LHCN-M2 (cell line): ENCODE results near the gene GRK7. TPM values are rescaled to one million over a fixed set of nuclear protein-coding genes. Genes with fewer than 3 reads are reported as not detected.
A peak's percentile ranks its signal among the peaks of the same experiment; 100 is the strongest.
"Not testable (repeated sequence)": the region's sequence is repeated elsewhere in the genome, so short reads cannot be mapped to it uniquely, and the experiment has no call there.

Experiments
- DNase-seq: peaks from one replicate; pipeline ENCODE4 v3.0.0-alpha.2; 2012; ENCODE audit warnings: low read depth
- total RNA-seq: library from RNA; depleted of rRNA; stranded (reverse); fragments of >200 nt; gene quantifications from 2 replicates; pipeline ENCODE4 v1.2.3, GENCODE V29; 2014

Gene GRK7
- total RNA-seq, 1 experiment from 2014 or later = not detected

DNA sequence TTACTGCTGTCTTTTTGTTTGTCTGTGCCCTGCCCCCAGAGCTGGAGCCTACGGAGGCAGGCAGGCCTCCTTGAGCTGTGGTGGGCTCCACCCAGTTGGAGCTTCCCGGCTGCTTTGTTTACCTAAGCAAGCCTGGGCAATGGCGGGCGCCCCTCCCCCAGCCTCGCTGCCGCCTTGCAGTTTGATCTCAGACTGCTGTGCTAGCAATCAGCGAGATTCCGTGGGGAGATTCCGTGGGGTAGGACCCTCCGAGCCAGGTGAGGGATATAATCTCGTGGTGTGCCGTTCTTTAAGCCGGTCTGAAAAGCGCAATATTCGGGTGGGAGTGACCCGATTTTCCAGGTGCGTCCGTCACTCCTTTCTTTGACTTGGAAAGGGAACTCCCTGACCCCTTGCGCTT, 656 bp upstream of the GRK7 start:
- not testable (repeated sequence) for DNase-seq

DNA sequence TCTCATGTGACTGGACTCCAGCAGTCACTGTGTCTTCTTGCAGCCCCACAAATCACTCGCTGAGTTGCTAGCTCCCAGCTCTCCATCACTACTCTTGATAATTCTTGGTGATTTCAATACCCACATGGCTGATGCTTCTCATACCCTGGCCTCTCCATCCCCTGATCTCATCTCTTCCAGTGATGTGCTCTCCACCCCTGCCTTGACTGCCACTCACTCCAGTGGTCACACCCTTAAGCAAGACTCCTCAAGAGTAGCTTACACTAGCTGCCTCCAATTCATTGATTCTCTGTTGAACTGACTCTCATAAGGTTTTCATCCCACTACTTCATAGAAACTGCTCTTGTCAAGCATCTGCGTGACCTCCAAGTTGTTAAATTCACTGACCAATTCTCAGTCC, 837 bp downstream of the GRK7 start:
- DNase-seq = no peak

DNA sequence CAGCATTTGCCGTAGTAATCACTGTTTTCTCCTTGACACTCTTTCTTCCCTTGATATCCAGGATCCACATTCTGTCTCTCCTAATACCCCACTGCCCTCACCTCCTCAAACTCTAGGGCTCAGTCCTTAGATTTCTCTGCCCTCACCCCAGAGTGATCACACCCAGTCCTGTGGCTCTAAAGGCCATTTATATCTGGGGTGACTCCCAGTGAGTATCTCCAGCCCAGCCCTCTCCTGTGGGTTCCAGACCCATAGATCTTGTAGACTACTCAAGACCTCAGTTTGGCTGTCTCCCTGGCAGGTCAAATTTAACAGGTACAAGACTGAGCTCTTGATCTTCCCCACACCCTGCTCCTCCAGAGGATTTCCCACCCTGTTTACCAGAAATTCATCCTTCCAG, 1.3 kb downstream of the GRK7 start:
- no peak for DNase-seq

DNA sequence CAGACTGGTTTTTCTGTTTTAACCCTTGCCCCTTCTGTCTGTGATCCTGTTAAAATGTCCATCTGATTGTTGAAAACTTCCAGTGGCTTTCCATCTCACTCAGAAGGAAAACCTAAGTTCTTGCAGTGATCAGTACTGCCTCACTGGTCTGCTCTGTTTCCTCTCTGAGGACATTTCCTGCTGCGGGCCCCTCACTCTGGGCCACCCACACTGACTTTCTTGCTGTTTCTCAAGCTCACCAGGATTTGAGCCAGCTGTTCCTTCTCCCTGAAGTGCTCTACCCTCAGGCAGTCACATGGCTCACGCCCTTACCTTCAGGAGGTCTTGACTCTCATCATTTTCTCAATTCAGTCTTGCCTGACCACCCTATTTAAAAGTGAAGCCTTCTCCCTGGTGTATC, 1.8 kb downstream of the GRK7 start:
- DNase-seq = no peak

DNA sequence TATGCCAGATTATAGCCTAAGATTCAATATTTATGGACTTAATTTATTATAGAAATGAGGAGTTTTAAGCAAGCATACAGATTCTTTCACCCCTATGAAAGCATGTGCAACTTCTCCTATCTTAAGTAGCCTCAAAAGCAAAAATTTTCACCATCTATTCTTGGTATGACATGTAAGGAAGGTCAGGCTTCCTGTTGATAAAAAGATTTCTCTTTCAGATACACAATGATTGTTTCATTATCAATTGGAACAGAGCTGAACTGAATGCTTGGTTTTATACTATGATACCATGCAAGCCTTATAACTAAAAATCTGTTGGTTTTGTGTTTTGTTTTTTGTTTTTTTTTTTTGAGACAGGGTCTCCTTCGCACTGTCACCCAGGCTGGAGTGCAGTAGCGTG, 3.9 kb downstream of the GRK7 start:
- DNase-seq = no peak

DNA sequence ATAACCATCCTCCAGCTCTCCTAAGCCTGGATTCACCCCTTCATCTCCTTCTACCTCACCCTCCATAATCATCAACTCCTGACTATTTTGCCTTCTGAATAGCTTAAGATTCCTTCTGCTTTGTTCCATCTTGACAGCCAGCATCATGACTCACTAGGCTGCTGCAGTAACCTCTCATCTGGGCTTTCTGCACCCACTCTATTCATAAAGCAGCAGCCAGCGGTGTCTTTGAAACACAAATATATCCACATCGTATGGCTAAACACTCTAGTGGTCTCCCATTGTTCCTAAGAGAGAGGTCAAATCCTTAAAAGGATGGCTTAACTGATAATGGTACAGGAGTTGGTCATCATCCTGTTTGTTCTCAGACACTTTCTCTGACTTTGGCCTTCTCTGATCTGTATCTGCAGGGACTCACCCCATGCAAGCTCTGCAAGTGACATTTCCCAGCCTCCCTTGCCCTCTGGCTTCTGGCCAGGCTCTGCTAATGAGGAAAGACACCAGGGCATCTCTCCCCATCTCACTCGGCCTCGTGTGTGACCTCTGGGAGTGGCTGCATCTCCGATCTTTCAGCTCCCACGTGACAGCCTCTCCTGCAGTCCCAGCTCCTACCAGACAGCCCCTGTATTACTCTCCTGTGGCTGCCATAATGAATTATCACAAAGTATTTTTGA, 6.2 kb downstream of the GRK7 start:
- DNase-seq = no peak

DNA sequence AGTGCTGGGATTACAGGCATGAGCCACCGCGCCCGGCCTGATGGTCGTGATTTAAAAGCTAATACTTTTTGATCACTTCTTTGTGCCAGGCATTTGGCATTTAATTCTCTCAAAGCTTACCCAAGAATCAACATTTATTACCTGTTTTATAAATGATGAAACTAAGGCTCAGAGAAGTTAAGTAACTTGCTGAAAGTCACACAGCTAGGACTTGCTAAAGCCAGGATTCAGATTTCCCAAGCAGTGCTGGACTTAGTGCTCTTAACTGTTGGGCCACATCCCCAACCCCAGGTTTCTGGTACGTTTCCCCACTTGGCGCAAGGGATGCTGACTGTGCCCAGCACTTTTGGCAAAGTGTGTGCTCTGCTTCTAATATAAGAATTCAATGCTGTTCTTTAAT, 10.5 kb downstream of the GRK7 start:
- DNase-seq = no peak

DNA sequence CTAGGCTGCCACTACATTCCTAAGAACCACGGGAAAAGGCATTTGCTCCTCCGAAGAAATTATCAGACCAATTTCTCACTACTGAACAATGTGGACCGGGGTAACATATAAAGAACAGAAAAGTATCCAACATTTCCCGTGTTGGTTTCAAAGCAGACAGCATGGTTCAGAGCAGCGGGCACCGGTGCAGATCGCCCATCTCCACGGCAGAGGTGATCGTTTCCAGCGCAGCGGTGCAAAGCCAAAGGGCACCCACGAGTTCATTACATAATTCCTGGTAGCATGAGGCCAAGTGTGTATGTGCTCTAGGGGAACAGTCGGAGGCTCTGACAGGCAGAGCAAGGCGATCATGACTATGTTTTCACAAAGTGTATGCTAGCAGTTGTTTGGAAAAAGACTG, 13.2 kb downstream of the GRK7 start:
- DNase-seq = no peak

DNA sequence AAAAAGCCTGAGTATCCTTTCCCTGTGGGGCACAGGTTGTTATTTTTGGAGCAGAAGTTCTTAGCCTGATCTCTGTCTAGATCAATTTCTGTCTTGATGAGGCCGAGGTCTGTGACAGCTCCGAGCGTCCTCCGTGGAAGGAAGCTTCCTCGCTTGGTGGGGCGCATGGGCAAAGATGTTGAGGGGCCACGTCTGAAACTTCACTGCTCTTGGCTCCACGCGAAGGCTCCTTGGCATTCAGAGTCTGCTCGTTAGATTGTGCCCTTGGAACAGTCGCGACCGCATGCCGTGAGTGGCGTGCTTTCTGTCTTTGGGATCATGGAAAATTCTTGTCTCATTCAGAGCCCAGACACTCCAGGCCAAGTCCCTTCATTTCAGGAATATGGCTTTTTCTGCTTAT, 13.7 kb downstream of the GRK7 start:
- DNase-seq = no peak

DNA sequence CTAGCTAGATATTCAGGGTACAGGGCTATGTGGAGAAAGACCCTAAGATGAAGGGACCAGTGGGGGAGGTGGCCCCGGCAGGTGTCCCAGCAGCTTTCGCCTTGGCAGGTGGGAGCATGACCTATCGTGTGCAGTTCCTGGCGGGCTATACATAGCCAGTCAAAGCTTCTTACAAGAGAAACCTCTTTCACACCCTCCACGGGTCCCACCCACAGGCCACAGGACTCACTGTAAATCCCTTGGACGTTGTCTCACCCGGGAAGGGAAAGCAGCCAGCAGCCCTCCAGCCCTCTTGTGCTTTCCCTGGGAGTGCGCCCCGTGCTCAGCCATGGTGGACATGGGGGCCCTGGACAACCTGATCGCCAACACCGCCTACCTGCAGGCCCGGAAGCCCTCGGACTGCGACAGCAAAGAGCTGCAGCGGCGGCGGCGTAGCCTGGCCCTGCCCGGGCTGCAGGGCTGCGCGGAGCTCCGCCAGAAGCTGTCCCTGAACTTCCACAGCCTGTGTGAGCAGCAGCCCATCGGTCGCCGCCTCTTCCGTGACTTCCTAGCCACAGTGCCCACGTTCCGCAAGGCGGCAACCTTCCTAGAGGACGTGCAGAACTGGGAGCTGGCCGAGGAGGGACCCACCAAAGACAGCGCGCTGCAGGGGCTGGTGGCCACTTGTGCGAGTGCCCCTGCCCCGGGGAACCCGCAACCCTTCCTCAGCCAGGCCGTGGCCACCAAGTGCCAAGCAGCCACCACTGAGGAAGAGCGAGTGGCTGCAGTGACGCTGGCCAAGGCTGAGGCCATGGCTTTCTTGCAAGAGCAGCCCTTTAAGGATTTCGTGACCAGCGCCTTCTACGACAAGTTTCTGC, 15.0 kb downstream of the GRK7 start:
- DNase-seq = no peak

DNA sequence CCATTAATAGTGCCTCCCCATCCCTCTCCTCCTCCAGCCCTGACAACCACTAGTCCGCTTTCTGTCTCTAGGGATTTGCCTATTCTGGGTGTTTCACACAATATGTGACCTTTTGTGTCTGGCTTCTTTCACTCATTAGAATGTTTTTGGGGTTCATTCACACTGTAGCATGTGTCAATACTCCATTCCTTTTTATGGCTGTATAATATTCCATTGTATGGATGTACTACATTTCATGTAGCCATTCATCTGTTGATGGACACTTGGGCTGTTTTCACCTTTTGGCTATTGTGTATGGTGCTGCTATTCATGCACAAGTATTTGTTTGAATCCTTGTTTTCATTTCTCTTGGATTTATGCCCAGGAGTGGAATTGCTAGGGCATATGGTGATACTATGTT, 16.5 kb downstream of the GRK7 start:
- no peak for DNase-seq

DNA sequence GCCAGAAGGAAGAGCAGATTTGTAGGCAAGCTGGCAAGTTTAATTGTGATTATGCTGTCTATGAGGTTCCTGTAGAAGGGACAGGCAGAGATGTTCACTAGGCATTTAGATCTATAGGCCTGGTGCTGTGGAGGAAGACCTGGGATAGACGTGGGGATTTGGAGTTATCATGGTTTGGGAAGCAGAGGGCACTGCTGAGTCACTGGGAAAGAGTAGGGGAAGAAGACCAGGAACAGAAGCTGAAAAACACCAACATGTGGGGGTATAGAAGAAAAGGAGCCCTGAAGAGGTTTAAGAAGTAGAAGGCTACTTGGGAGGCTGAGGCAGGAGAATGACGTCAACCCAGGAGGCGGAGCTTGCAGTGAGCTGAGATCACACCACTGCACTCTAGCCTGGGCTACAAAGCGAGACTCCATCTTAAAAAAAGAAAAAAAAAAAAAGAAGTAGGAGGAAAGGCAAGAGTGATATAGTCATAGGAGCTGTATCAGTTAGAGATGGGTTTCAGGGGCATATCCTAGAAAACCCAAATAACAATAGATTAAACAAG, 19.3 kb downstream of the GRK7 start:
- peak; percentile 29 for DNase-seq

DNA sequence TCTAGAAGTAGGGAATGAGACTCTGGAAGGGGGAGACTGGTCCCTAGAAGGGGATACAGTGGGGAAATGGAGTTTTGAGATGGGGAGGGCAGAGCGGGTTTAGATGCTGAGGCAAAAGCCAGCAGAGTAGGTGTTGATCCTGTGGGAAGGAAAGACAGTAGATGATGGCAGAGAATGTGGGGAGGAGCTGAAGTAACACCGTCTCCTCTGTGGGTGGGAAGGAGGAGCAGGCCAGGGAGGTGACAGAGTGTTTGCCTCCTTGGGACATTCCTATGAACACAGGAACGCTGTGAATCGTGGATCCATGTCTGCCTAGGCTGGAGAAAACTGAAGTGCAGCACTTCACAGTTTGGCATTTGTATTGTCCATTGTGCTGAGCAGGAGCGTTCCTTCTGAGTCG, 20.4 kb downstream of the GRK7 start:
- no peak for DNase-seq

DNA sequence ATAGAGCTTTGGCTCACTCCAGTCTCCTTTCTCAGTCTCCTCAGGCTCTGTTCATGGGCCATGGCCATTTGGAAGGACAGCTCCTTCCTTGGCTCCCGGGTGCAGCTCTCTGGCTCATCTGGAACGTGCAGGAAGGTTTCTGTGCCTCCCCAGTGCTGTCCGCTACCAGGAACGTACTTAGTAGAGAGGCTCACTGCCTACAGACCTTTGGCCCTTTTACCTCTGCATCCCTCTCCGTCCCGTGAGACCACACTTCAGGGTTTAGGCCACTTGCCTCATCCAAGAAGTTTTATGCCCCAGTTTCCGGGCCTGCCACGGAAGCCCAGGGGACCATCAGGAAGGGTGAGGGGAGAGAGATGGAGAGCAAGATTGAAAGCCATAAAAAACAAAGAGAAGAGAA, 20.9 kb downstream of the GRK7 start:
- DNase-seq = no peak

DNA sequence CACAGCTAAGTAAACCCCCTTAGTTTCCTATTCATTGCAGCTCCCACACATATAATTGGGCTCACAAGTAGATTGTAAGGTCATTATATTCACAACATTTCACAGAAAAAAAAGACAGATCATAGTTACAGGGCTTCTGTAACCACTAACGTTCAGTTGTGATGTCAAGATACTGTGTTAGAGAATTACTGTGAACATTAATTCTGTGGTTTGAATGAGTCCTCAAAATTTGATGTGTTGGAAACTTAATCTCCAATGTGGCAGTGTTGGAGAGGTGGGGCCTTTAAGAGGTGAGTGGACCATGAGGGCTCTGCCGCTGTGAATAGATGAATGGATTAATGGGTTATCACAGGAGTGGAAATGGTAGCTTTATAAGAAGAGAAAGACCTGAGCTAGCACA, 21.3 kb downstream of the GRK7 start:
- DNase-seq = no peak

DNA sequence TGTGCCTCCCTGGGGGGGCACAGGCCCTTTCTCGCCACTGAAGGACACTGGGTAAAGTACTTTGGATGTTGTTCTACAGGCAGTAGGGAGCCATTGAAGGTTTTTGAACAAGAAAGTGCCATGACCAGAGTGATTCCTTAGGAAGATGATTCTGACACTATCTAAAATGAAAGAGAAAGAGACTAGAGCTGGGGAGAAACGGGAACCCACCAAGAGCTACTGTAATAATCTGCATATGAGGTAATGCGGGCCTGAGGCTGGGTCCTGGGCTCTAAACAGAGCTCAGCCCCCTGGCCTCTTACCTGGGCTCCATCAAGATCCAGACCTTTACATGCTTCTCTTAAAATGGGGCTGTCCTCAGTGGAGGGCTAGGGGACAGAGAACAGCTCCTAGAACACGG, 24.9 kb downstream of the GRK7 start:
- DNase-seq = no peak

DNA sequence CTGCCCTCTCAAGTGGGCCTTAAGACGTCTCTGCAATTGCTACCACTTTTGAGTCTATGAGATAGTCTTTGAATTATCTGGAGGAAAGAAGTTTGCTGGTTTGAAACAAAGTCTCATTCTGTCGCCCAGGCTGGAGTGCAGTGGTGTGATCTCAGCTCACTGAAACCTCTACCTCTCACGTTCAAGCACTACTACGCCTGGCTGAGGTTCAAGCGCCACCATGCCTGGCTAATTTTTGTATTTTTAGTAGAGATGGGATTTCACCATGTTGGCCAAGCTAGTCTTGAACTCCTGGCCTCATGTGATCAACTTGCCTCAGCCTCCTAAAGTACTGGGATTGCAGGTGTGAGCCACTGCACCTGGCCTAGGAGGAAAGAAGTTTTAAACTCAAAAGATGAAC, 25.5 kb downstream of the GRK7 start:
- DNase-seq = not testable (repeated sequence)

DNA sequence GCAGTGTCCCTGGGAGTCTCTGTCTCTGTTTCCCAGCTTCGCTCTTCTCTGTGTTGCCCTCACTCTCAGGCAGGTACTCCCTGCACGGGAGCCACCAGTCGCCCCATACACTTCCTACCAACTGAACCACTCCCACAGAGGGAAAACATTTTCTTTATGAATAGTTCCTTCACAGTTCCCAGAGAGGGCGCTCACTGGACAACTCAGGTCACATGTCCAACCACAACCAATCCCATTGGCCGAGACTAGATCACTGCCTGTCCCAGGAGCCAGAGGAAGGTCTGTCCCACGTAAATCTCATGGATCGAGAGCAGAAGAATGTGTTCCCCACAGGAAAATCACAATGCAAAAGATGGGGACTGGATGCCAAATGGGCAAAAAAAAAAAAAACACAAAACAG, 26.1 kb downstream of the GRK7 start:
- DNase-seq = no peak

DNA sequence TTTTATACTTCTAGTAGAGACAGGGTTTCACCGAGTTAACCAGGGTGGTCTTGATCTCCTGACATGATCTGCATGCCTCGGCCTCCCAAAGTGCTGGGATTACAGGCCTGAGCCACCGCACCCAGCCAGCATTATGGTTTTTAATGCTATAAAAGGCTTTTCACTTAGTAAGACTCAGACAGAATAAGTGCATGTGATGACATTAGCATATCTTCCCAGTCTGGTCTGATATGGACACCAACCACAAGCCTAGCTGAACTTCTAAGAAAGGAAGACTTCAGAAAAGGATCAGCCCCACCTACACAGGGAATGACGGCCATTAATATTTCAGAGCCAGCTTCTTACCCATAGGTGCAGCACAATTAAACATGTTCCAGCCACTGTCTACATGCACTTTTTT, 27.0 kb downstream of the GRK7 start:
- no peak for DNase-seq

DNA sequence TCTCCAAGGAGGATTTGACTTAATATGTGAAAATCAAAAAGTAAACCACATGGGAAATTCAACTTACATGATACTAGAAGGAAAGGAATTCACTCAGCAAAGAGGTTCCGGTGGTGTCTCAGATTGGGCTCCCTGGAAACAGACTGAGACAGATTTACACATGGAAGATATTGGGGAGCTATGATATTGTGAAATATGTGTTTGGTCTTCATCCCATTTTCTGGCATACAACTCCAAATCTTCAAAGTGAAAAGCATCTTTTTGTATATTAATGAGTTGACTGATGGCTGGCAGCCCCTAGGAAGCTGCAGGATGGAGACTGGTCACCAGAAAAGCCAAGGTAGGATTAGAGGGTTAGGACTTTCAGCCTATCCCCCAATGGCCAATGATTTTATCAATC, 29.3 kb downstream of the GRK7 start:
- no peak for DNase-seq

DNA sequence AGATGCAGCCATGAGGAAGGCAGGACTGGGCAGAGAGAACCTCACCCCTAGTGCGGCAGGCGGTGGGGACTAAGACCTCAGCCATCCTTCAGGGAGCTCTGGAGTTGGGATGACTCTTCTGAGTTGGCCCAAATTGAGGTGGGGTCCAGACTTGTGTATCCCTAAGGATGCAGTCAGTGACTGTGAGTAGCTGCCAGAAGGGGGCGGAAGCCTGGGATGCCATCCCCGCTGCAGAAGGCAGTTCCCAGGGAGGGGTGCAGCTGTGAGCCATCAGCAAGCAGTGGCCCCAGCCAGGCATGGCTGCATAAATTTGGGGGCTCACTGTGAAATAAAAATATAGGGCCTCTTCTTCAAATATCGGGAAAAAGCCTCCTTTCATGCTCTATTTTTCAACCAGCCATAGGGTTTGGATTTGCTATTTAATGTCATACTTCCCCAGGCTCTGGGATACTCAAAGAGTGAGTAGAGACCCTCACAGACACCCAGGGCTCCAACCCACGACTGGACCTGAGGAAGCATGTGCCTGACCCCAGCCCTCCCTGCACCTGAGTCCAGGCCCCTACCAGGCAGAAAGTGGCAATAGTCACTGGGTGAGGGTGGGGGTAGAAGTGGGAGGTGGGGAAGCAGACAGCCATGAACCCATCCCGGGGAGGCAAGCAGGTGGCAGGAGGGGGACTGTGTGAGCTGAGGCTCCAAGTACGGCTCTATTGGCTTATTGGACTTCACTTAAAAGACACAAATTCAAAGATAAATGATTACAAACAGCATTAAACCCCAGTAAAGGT, 30.5 kb downstream of the GRK7 start:
- no peak for DNase-seq

DNA sequence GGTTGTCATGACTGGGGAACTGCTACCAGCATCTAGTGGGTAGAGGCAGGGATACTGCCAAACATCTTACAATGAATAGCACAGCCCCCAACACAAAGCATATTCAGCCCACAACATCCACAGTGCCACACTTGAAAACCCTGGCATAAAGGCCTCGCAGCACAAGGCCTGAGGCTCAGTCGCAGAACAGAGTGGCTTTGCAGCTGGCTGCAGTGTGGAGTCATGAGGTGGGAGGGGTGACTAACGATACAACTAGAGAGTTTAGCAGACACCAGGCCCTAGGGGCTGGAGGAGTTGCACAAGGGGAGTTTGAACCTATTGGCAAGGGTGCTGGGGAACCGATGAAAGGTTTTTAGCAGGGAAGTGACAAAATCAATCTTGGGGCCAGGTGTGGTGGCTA, 32.1 kb downstream of the GRK7 start:
- DNase-seq = no peak
